Measurements from ENCODE around the gene MID1. TPM values are rescaled to one million over a fixed set of nuclear protein-coding genes. Genes with fewer than 3 reads are reported as not detected.

MID1 gene
- total RNA-seq, 1 donor from 2014 or later = 33.0 TPM

DNA sequence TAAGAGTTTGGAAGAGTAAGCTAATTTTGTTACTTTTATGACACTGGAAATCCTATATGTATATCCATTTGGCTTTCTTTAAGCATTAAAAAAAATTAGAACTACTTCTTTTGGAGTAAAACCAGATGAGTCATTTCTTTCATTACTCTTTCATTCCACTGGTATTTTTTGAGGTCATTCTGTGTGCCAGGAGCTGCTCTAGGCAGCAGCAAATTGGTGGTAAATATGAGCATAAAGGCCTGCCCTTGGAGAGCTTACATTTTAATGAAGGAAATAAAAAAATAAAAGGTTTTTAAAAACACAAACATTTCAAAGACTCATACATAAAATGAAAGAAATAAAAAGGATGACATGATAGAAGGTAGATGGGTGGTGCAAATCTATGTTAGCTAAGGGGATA lies 37.4 kb downstream of the MID1 start:
- intact Hi-C loops (cut with DNase I) = no loop called here
- ATAC-seq (no peak), DNase-seq (ENCODE audit: low spot score) (no peak)

DNA sequence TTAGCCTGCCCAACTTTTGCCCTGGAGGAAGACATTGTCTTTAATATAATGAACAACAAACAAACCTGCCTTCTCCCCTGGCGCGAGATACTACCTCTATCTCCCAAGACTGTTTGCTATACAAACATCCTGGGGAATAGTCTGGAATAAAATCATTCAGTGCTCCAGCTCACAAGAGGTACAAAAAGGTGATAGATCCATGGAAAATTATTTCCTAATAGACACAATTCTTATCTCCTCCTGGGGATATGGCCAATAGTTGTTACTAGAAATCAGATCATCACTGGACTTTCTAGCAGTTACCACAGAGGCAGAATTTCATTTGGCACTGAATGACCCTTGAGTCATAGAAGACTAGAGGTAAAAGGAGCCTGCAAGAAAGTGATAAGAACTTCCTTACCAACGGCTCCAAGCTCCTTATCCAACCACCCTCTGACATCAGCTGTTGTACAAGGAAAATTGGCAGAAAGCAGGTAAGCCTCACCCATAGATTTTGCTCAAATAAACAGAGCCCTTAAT lies 38.1 kb downstream of the MID1 start:
- ATAC-seq (no peak), DNase-seq (ENCODE audit: low spot score) (no peak)
- intact Hi-C loops (cut with DNase I) = no loop called here

DNA sequence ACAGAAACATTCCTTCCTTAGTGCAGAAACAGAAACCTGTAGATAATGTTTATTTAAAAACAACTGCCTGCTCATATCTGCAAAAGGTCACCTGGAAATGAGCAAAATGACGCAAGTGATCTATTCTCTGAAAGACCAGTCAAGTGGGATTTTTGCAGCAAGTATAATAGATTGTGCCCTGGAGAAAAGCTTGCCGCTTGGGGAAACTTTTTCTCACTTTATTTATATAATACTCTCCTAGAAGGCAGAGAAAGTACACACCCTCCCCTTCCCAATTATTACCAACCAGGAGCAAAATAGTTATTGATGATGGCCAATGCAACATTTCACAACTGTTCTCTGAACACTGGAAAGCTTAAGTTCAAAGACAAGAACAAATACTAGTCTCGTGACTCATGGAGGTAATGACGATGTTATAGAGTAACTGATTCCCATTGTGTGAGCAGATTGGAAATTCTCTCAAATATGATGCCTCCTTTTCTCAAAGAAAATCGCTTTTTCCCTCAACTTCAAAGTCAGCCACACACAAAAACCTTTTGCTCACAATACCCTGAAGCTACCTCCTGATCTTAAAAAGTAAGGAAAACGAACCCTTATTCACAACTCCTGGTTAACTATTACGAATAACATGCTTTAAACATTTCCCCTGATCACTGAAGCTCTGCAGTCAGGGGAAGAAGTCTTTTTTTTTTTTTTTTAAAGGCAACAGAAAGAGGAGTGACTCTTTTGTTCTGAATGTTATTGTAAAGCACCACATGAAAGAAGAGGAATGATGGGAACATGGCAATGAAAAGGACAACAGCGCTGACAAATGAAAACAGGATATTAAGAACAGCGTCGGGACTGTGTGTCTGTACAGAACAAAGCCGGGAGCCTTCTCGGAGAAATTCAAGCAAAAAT lies 41.0 kb downstream of the MID1 start:
- intact Hi-C loops (cut with DNase I) = loop anchor here (10.0 kb wide), 1 partner anchor 1145 kb away; no protein-coding TSS in a partner anchor
- ATAC-seq = peak; percentile 77
- no peak for DNase-seq (ENCODE audit: low spot score)

DNA sequence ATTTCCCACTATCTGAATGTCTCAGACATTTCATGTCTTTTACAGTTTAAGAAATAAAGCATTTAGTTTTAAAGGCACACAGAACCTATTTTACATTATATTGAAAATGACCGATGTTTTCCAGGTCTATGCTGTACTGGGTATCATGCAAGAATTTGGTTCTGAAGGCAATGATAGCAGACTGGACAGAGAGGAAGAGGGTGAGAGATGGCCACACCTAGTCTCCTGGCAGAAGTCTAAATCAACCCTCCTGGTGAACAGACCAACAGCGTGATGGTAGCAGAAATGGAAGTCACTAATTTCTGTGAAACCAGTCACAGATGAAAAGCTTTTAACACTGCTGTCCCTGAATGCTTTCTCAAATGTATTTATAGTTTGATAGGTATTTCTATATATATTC lies 41.9 kb downstream of the MID1 start:
- DNase-seq (ENCODE audit: low spot score) (no peak), ATAC-seq (no peak)
- intact Hi-C loops (cut with DNase I) = loop anchor here (10.0 kb wide), 1 partner anchor 1144 kb away; no protein-coding TSS in a partner anchor

DNA sequence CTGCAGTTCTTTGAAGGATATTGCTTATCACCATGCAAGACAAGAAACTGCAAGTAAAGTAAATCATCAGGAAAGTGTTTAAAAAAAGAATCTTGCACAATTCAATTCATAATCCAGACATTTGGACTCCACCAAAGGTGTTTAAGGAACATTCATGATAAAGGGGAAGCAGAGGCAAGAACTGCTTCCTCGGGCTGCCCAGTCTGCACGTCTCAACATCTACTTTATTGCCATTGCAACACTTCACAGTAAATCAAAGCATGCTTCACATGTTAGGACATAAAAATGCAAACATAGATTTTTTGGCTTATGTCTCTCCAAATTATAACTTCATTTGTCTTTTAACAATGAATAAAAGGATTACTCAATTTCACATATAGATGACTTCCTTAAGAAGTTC lies 42.5 kb downstream of the MID1 start:
- intact Hi-C loops (cut with DNase I) = loop anchor here (10.0 kb wide), 1 partner anchor 1143 kb away; no protein-coding TSS in a partner anchor
- no peak for DNase-seq (ENCODE audit: low spot score)
- ATAC-seq = no peak

DNA sequence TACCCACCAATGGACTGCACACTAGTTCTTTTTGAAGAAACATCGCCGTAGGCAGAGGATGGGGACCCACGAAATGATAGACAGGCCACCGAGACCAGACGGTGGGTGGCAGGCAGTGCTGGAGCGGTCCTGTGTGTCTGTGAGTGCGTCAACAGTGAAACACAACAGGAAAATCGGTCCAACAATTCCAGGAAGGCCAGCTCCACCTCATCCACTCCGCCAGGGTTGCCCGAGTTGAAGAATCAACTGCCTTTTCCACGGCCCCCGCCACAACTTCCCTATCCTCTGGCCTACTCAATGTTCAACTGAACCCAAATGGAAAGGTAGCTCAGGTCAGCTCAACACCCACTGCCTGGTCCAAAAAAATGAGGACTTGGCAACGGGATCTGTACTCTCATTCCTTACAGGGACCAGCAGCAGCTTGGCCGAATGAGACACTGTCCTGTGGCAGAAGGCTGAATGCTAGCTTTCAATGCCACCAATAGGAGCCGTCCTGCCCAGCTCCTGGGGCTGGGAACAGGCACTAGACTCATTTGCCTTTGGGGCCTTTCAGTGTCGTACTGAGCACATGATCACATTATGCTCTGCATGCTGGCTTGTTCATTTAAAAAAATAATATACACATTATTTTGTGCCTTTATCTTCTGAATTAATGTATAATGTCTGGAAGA lies 43.5 kb downstream of the MID1 start:
- DNase-seq (ENCODE audit: low spot score) (no peak), ATAC-seq (peak; percentile 26)
- intact Hi-C loops (cut with DNase I) = loop anchor here (10.0 kb wide), 1 partner anchor 1142 kb away; no protein-coding TSS in a partner anchor

DNA sequence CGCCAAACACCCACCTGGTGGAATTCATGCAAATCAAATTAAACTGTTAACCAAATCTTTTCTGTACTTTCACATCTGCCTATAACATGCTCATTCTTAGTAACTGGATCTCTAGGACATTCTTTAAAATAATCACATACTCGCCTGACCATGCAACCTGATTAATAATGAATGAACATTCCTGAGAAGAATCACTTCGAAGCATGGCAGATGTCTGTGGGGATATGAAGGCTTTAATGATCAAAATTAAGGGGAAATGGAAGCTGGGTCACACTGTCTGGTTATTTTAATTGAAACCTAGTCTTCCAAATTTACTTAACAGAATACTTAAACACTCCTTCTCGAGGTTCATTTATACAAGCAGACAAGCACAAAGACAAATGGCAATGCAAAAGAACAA lies 44.2 kb downstream of the MID1 start:
- ATAC-seq = no peak
- DNase-seq (ENCODE audit: low spot score) = no peak
- intact Hi-C loops (cut with DNase I) = loop anchor here (10.0 kb wide), 1 partner anchor 1141 kb away; no protein-coding TSS in a partner anchor

DNA sequence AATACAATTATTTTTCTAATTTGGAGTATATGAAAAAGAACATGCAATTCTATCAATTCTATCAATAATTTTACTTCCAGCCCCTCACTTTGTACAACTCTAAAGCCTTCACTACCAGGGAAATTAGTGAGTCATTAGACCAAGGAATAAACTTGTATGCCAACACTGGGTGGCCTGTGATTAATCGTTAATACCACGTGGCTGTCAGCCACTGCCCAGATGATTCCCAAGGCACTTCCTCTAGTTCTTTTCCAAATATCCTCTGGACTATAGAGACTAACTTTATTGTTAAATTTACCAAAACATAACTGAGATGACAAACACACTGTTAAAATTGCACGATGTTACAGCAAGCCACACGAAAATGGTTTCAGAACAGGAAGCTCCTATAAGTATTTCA lies 45.7 kb downstream of the MID1 start:
- DNase-seq (ENCODE audit: low spot score) = no peak
- intact Hi-C loops (cut with DNase I) = loop anchor here (10.0 kb wide), 1 partner anchor 1140 kb away; no protein-coding TSS in a partner anchor
- no peak for ATAC-seq

DNA sequence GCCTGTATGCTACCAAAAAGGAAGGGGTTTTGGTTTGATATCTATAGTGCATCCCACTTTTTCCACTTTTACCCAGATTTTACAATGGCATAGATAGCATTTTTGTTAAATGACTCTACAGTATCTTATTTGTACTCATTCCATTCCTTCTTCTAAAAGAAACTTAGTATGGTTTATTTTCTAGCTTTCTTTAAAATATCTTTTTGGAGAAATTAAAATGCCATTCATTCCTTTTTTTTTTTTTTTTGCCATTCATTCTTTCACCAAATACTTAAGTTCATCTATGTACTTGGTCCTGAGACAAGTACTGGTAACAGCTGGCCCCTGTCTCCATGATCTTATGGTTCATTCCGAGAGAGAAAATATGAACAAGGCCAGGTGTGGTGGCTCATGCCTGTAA lies 49.1 kb downstream of the MID1 start:
- DNase-seq (ENCODE audit: low spot score) = no peak
- ATAC-seq = no peak
- intact Hi-C loops (cut with DNase I) = loop anchor here (10.0 kb wide), 1 partner anchor 1136 kb away; no protein-coding TSS in a partner anchor

DNA sequence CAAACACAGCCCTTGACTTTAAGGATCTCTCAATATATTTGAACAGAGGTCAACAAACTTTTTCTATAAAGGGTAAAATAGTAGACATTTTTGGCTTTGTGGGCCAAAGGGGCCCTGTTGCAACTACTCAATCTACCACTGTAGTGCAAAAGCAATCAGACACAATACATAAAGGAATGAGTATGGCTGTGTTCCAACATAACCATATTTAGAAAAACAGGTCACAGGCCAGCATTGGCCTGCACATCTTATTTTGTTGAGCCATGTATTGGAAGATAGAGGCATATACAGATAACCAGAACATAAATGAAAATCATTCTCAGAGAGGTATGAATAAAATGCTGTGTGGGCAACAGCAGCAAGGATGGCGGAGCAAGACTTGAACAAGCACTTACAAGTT lies 49.8 kb downstream of the MID1 start:
- DNase-seq (ENCODE audit: low spot score) (no peak), ATAC-seq (no peak)
- intact Hi-C loops (cut with DNase I) = loop anchor here (10.0 kb wide), 1 partner anchor 1136 kb away; no protein-coding TSS in a partner anchor

DNA sequence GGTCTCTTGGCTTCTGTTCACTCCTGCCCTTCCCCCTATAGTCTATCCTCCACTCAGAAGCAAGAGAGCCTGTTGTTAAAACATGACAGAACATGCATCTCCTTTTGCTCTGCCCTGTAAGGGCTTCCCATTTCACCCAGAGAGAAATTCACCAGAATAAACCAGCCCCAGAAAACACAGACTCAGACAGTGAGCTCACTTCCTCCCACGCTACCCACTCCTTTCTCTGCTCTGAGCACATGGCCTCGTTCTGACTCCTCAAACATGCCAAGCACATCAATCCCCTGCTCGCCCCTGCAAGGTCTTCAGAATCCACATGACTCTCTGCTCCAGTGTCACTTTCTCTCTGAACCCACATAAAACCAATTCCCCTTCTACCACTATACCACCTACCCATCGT lies 50.4 kb downstream of the MID1 start:
- peak; percentile 66 for ATAC-seq
- DNase-seq (ENCODE audit: low spot score) = no peak
- intact Hi-C loops (cut with DNase I) = loop anchor here (10.0 kb wide), 1 partner anchor 1135 kb away; no protein-coding TSS in a partner anchor

DNA sequence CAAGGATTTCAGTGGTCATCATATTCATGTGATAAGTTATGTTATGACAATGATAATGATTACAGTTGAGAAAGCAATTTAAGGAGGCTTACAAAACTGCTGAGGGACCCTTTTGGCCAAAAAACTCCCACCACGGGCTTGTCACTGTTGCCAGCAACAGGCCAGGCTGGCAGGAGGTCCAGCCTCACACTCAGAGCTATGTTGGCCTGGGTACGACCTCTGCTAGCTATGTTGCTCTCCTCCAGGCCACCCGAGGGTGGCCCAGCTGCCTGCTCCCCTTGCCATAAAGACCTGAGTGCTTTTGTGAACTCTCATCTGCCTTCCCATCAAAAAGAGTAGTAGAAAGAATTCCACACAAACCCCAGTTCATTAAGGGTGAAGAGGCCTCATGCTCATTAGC lies 52.0 kb downstream of the MID1 start:
- intact Hi-C loops (cut with DNase I) = no loop called here
- ATAC-seq (no peak), DNase-seq (ENCODE audit: low spot score) (no peak)

DNA sequence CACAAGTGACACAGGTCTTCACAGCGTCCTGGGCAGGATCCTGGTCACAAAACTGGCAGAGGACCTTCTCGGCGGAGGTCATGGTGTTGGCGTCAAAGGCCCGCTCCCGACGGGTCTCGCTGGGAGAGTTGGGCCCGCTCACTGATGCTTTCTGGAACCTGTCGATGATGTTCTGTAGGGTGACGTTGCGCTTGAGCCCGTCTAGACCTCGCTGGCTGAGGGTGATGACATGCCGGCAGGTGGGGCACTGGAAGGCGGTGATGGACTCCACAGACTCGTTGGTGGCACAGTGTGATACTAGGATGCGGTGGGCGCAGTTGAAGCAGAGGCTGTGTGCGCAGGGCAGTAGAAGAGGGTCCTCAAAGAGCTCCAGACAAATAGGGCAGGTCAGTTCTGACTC lies 53.2 kb downstream of the MID1 start:
- ATAC-seq = no peak
- intact Hi-C loops (cut with DNase I) = no loop called here

DNA sequence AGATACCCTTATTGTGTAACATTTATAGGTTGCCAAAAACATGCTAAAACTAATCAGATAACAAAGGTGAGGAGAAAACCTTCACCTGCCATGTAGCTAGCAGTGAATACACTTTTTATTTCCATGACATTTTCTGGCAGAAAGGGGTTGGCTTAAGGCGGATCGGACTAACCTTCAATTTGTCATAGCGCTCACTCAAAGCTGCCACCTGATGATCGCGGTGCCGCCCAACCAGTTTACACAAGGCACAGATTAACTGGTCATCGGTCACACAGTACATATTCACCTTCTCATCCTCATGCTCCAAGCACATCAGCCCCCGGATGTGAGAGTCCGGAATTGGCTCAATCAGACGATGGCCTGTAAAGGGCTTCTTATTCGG lies 53.7 kb downstream of the MID1 start:
- ATAC-seq (no peak), DNase-seq (ENCODE audit: low spot score) (no peak)
- intact Hi-C loops (cut with DNase I) = no loop called here

More for the DNA sequence above, 53.2 kb downstream of the MID1 start:
- DNase-seq (ENCODE audit: low spot score) = no peak

DNA sequence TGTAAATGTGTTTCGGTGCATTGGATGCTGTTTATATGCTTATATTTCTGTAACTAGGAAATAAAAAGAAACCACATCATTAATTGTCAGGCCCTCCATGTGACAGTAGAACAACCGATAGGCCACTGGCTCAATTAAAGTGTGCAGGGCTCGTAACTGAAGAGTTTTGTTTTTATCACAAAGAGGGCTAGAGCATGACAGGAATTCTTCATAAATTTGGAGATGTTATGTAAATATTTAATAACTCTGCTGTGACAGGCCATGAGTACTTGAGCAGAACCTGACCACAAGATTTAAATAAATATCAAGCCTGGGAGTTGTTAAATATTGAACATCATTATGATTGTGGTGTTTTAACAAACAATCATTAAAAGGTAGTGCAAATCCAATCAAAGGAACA lies 55.9 kb downstream of the MID1 start:
- DNase-seq (ENCODE audit: low spot score) (no peak), ATAC-seq (no peak)
- intact Hi-C loops (cut with DNase I) = no loop called here

DNA sequence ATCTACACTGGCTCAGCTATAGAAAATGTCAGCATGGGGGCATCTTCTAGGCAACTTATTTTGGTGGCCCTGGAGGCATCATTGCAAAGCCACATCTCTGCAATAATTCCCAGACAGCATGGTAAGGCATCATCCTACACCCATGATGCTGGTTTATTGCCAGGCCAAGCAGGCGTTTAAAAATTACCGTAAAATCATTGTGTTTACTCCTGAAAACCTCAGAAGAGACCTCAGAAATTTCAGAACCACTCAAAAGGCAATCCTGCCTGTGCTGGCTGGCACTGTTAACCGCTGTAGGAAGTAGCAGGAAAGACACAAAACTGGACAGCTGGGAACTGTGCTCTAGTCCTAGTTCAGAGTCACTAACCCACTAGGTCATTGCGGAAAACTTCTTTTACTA lies 63.2 kb downstream of the MID1 start:
- intact Hi-C loops (cut with DNase I) = no loop called here
- ATAC-seq (no peak), DNase-seq (ENCODE audit: low spot score) (no peak)

DNA sequence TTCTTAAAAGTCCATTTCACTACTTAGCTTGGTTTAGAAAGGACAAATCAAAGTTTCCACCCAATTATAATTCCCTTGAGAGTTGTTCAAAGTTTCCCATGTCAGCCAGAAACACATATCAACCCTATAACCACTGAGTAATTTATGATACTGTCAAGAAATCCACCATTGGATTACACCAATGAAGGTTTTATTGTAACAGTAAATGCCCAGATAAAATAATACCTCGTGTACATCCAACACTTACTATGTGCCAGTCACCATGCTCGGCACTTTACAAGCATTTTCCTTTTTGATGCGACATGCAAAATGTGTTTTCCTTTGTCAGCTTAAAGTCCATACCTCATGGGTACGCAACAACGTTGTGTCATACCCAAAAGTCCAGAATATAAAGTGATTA lies 64.0 kb downstream of the MID1 start:
- intact Hi-C loops (cut with DNase I) = no loop called here
- ATAC-seq (no peak), DNase-seq (ENCODE audit: low spot score) (no peak)

DNA sequence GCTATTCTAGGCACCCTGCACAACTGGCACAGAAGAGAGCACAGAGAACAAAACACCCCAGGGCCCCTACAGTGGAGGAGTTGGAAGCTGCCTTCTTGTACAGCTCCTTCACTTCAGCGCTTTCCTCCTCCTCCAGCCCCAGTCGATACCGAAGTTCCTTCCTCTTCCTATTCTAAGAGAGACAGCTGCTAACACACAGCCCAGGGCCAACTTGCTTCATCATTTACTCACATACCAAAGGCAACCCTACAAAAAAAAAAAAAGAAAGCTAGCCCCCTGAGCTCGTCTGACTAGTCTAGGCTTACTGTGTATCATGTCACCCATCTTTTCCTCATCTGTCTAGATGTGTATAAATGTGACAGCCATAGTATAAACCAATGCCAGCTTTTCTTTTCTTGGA lies 64.5 kb downstream of the MID1 start:
- no peak for ATAC-seq
- DNase-seq (ENCODE audit: low spot score) = no peak
- intact Hi-C loops (cut with DNase I) = no loop called here

DNA sequence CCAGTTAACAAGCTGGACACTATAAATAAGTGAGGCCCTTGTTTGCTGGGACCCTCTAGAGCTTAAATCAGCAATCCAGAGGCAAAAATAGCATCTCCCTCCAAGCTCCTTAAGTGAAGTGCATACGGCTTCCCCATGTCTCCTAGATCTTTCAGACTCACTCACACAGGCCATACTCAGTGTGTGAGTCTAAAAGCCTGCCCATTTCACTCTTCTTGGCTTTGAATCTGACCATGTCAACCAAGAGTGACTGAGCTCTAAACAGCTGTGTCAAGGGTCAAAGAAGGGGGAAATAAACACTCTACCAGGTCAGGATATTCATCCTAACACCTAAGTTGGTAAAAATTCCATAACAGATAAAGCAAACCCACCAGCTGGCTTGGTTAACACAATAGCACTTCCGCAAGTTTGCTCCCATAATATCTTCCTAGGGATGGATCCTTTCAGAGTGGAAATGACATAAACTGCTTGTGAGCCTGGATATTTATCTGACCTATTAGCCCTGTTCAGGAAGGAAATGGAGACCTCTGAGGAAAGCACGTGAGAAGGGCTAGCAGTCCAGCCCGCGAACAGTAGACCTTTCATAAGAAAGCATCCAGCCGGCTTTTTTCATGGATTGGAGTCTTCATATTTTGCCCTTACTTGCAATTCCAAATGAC lies 65.6 kb downstream of the MID1 start:
- ATAC-seq (peak; percentile 81), DNase-seq (ENCODE audit: low spot score) (no peak)
- intact Hi-C loops (cut with DNase I) = no loop called here

Measured in sciatic nerve (tissue), 2 donors.